IPS-11a (cell line): ENCODE results near the gene MBD4.
"Not testable (repeated sequence)": the region's sequence is repeated elsewhere in the genome, so short reads cannot be mapped to it uniquely, and the experiment has no call there.

Experiments
- H3K4me3 ChIP-seq: one replicate; pipeline ENCODE4 v1.5.1; 2013; ENCODE audit warnings: low read depth, low read length, control low read depth

MBD4 gene

DNA sequence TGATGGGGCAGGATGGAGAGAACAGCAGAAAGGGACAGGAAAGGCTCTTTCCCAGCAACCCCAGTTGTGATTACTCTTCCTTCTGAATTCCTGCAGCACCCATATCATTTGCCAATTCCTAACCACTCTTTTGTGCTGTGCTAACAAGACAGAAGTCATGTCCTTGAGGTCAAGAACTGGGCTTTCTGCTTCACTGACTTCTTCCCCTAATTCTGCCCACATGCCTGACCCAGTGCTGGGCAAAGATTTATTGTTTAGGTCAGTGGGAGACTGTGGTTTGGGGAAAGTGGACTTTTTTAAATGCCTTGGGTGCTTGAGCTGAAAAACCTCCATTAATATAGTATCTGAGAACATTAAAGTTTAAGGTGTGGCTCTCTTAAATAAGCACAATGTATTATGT lies 7.1 kb downstream of the MBD4 start:
- no peak overlapping the region for H3K4me3 ChIP-seq

- H3K4me3 ChIP-seq, result no peak overlapping the region
Measured at GRCh38 chr3:129432036-129432435, 7.7 kb downstream of the MBD4 start.

DNA sequence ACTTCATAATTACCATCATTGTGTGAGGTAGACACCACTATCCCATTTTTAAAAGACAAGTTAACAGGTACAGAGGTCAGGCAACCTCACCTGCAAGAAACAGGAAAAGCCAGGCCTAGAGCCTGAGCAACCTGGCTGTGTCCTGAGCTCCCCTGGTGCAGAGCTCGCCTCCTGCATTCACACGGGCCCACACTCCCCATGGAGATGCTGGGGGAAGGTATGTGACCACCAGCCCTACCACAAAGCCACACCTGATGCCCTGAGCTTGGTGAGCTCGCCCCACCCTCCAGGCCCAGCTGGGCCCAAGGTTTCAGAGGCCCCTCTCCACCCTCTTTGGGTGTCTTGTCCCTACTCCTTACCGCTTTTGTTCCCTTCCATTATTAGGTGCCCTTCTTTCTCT lies 10.1 kb downstream of the MBD4 start:
- no peak overlapping the region for H3K4me3 ChIP-seq

GRCh38 chr3:129429080-129429451 lies 10.7 kb downstream of the MBD4 start:
- no peak overlapping the region for H3K4me3 ChIP-seq

GRCh38 chr3:129428376-129429079 lies 11.2 kb downstream of the MBD4 start, which contains the start of gene EFCAB12:
TSS of gene EFCAB12 (minus strand) at chr3:129428636. CDS start at chr3:129428488, 148 bp downstream.
- peak within 1 kb of the TSS; percentile 65 for H3K4me3 ChIP-seq

DNA sequence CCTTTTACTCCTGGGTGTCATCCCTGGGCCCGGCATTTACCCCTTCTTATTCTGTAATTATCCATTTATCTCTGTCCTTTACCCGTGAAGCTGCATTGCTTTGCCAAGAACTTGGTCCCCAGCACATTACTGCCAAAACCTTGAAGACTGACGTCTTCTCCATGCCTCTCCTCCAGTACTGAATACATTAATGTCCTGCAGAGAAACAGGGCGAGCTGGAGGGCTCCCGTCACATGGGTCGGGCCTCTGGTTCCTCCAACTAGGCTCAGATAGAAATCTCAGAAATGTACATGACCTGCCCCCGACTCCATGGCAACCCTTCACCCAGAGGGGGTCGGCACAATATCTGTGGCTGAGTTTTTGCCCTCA lies 11.8 kb downstream of the MBD4 start:
- H3K4me3 ChIP-seq, result peak overlapping the region; percentile 65

DNA sequence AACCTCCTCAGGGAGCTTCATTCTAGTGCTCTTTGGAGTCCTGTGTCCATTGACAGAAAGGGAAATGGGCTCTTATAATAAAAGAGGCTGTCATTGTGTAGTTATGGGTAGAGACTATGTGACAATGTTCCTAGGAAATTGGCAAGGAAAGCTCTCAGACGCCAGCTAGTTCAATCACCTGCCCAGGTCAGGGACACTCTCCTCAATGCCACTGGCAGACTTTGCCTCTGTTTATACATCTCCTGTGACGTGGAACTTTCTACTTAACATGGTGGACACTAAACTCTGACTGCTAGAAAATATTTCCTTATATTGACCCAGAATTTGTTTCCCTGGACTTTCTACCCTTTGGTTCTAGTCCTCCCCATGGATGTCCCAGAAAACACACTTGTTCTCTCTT lies 14.1 kb downstream of the MBD4 start:
- H3K4me3 ChIP-seq, result no peak overlapping the region

- H3K4me3 ChIP-seq, result no peak overlapping the region
Measured at GRCh38 chr3:129425213-129425612, 14.5 kb downstream of the MBD4 start.

DNA sequence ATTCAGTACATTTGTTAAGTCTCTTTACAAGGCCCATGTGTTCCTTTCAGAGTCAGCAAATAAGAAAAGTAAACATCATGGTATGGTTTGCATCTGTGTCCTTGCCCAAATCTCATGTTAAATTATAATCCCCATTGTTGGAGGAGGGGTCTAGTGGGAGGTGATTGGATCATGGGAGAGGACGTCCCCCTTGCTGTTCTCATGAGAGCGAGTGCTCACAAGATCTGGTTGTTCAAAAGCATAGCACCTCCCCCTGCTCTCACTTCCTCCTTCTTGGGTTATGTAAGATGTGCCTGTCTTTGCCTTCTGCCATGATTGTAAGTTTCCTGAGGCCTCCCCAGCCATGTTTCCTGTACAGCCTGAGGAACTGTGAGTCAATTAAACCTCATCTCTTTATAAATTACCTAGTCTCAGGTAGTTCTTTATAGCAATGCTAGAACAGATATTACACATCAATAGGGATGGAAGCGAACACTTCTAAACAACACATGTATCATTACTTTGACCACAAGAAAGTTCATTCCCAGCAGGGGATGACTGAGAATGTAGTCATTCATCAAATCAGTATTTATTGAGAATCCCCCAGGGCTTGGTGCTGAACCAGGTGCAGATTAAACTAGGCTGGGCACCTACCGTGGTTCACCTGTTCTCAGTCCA lies 15.4 kb downstream of the MBD4 start:
- H3K4me3 ChIP-seq, result no peak overlapping the region

DNA sequence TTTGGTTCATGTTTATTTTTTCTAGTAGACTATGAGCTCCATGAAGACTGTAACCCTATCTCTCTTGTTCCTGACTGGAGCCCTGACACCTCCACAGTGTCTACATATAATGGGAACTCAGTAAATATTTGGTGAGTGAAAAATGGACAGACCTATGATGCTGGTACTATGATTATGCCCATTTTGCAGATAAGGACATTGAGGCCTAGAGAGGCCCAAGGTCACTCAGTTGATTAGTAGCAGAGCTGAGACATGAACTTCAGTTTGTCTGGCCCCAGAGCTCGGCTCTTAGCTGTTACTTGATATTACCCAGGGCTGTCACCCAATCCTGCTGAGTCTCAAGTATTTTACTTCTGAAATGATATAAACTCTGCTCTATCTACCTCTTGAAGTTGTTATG lies 16.9 kb downstream of the MBD4 start:
- H3K4me3 ChIP-seq, result no peak overlapping the region

- no peak overlapping the region for H3K4me3 ChIP-seq
Measured at GRCh38 chr3:129421988-129422745, 17.6 kb downstream of the MBD4 start.

DNA sequence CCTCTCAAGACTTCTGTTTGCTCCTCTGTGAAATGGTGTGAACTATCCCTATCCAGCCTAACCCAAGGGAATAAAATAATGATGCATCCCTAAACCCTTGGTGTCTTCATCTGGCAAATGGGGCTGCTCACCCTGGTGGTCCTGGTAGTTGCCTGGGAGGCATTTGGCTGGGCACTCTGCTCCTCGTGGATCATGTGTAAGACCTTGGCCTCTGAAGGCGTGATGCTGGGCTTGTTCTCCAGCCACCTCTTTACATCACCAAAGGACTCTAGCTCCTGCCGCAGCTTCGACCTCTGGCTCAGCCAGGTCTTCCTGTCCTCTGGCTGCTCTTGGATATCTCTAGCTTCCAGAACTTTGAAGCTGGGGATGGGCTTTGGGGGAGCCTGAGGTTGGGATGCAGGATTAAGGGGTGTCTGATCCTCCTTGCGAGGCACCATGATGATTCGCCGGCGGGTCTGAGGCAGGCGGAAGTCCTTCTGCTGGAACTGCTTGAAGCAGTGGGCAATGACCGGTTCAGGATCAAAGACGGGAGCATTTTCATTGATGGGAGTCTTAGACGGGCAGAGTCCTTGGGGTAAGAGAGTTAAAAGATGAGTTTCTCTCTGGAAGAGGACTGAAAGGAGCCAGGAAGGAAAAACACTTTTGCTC lies 18.4 kb downstream of the MBD4 start:
- no peak overlapping the region for H3K4me3 ChIP-seq

DNA sequence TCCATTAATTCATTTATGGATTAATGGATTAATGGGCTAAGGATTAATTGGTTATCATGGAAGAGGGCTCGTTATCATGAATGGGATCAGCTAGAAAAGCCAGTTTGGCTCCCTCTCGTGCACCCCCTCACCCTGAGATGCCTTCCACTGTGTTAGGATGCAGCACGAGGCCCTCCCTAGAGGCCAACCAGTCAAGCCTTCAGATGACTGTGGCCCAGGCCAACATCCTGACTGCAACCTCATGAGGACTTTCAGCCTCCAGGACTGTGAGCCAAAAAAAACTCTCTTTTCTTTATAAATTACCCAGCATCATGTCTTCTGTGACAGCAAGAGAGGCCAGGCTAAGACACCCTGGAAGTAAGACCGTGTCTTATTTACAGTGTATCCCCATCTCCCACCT lies 20.3 kb downstream of the MBD4 start:
- no peak overlapping the region for H3K4me3 ChIP-seq

DNA sequence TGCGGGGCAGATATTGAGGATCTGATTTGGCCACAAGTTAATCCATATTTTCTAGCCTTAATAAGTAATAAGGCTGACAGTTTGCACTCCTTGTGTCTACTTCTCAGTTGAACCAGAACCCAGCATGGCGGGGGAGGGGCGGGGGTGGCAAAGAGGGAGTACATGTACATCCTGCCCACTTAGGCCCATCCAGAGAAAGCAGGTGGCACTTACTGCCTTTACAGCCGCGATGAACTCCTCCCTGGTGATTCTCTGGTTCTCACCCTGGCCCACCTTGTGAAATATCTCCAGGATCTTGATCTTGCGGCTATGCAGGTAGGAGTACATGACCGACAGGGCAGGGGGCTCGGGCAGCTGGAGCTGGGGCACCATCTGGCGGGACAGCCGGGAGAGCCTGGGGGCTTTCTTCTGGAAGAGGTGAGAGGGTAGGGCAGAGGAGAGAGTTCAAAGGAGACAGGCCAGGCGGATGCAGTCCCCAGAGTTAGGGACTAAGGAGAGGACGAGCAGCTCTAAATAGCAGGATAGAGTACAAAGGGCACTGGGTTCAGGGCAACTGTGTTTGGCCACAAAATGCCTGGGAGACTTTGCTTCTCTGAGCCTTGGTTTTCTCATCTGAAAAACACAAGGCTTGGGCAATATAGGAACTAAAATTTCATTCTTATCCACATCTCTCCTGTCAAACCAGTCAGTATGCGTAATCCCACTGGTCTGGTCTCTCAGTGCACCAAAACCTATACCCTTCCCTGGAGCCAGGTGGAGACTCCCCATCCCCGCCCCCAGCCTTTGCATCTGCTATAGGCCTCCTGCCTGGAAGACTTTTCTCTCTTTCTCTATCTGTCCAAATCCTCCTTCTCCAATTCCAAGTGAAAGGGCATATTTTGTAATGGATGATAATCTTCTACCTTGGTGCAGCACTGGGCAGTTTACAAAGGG lies 21.4 kb downstream of the MBD4 start:
- H3K4me3 ChIP-seq, result no peak overlapping the region

DNA sequence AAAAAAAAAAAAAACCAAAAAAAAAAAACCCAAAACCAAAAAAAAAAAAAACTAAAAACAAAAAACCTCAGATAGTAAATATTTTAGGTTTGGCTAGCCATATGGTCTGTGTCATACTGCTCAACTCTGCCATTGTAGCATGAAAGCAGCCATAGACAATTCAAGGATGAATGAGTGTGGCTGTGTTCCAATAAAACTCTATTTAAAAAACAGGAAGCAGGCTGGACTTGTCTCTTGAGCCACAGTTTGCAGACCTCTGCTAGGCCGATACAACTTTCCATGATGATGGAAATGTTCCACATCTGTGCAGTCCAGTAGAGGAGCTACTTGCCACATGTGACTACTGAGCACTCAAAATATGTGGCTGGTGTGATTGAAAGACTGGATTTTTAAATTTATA lies 22.4 kb downstream of the MBD4 start:
- H3K4me3 ChIP-seq, result no peak overlapping the region

DNA sequence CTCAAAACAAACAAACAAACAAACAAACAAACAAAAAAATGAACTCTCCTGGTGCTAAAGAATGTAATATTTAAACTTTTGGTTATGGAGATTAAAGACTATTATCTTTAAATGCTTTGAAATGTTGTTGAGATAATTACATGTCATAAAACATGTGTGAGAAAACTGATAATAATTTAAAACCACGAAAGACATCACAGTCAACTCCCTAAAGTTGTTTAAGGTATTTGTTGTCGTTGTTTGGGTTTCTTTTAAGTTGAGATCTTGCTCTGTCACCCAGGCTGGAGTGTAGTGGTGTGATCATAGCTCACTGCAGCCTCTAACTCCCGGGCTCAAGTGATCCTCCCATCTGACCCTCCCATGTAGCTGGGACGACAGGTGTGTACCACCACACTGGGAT lies 23.3 kb downstream of the MBD4 start:
- H3K4me3 ChIP-seq, result no peak overlapping the region

GRCh38 chr3:129415830-129416229 lies 23.9 kb downstream of the MBD4 start:
- H3K4me3 ChIP-seq, result no peak overlapping the region

GRCh38 chr3:129415378-129415777 lies 24.4 kb downstream of the MBD4 start:
- no peak overlapping the region for H3K4me3 ChIP-seq

GRCh38 chr3:129413687-129414506 lies 25.9 kb downstream of the MBD4 start:
- no peak overlapping the region for H3K4me3 ChIP-seq

- H3K4me3 ChIP-seq, result not testable (repeated sequence)
Measured at GRCh38 chr3:129413238-129413637, 26.5 kb downstream of the MBD4 start.
